ENCODE measurements around the gene EFTUD2. TPM values are rescaled to one million over a fixed set of nuclear protein-coding genes. Genes with fewer than 3 reads are reported as not detected.
A peak's percentile ranks its signal among the peaks of the same experiment; 100 is the strongest.

Gene EFTUD2
- total RNA-seq, 1 experiment from 2014 or later: 119 TPM

DNA sequence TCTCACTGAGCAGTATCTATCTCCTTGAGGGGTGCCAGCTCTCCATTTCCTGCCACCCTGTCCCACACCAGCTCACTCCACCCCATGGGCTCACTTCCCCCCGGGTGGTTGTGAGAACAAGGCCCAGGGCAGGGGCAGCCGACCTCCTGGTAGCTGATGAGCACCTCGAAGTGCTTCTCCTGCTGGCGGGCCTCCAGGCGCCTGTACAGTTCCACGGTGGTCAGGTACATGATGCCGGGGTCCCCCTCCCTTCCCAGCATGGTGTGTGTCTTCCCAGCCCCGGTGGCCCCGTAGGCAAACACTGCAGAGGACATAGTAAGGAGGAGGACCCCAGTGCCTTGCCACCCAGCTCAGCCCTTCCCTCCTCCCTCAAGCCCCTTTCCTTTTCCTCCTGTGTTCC, 35.9 kb upstream of the EFTUD2 start:
- no peak overlapping the region for H3K27ac Mint-ChIP-seq (ENCODE audit: low read depth, unreplicated experiment)
- no TSS peak for BruUV-seq (replicated peaks)
- TF ChIP-seq, protein P1, sequence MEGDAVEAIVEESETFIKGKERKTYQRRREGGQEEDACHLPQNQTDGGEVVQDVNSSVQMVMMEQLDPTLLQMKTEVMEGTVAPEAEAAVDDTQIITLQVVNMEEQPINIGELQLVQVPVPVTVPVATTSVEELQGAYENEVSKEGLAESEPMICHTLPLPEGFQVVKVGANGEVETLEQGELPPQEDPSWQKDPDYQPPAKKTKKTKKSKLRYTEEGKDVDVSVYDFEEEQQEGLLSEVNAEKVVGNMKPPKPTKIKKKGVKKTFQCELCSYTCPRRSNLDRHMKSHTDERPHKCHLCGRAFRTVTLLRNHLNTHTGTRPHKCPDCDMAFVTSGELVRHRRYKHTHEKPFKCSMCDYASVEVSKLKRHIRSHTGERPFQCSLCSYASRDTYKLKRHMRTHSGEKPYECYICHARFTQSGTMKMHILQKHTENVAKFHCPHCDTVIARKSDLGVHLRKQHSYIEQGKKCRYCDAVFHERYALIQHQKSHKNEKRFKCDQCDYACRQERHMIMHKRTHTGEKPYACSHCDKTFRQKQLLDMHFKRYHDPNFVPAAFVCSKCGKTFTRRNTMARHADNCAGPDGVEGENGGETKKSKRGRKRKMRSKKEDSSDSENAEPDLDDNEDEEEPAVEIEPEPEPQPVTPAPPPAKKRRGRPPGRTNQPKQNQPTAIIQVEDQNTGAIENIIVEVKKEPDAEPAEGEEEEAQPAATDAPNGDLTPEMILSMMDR (IDR thresholded peaks at IDR 0.05; ENCODE audit: unreplicated experiment): no peak
- no peak overlapping the region for H3K4me3 Mint-ChIP-seq (ENCODE audit: unreplicated experiment)
- intact Hi-C loops (cut with micrococcal nuclease): no loop called here
- no peaks in the 10 kb centered on the region for H3K36me3 Mint-ChIP-seq (ENCODE audit: insufficient read depth, unreplicated experiment)
- ChIA-PET CTCF (interaction anchor here (0.5 to 1.9 kb wide), 2 partner anchors 15 to 116 kb away, joined by 3 to 5 read pairs; partner anchors contain the start of gene DCAKD), POLR2A (no interaction called here)
- no peaks in the 10 kb centered on the region for H3K9me3 Mint-ChIP-seq (ENCODE audit: unreplicated experiment)
- H3K27me3 Mint-ChIP-seq (ENCODE audit: insufficient read depth, unreplicated experiment): no peaks in the 10 kb centered on the region
- no peak for DNase-seq (ENCODE audit: unreplicated experiment)
- H3K4me1 Mint-ChIP-seq (ENCODE audit: insufficient read depth, unreplicated experiment): peaks cover 3% of the 10 kb centered on the region

DNA sequence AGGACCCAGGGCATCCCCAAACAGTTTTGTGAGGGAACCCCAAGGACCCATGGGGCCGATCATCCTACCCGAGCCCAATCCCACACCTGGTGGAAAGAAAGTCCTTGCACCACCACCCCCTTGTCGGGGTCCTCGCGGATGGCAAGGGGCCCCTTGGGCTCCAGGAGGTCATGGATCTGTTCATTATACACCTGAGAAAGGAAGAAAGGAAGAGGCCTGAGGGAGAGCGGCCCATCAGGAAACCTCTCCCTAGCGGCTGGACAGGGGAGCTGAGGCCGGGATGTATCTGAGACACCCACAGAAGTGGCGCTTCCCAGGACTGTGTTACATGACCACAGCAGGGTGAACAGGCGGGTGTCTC, 35.5 kb upstream of the EFTUD2 start:
- Mint-ChIP-seq H3K4me3 (ENCODE audit: unreplicated experiment) (no peak overlapping the region), H3K36me3 (ENCODE audit: insufficient read depth, unreplicated experiment) (no peaks in the 10 kb centered on the region), H3K4me1 (ENCODE audit: insufficient read depth, unreplicated experiment) (no peaks in the 10 kb centered on the region), H3K9me3 (ENCODE audit: unreplicated experiment) (no peaks in the 10 kb centered on the region), H3K27me3 (ENCODE audit: insufficient read depth, unreplicated experiment) (no peaks in the 10 kb centered on the region), H3K27ac (ENCODE audit: low read depth, unreplicated experiment) (no peak overlapping the region)
- ChIA-PET POLR2A (no interaction called here), CTCF (interaction anchor here (0.5 to 1.9 kb wide), 2 partner anchors 15 to 116 kb away, joined by 3 to 5 read pairs; partner anchors contain the start of gene DCAKD)
- intact Hi-C loops (cut with micrococcal nuclease): no loop called here
- TF ChIP-seq, protein P1 (IDR thresholded peaks at IDR 0.05; ENCODE audit: unreplicated experiment): no peak
- BruUV-seq (replicated peaks): no TSS peak
- DNase-seq (ENCODE audit: unreplicated experiment): no peak

DNA sequence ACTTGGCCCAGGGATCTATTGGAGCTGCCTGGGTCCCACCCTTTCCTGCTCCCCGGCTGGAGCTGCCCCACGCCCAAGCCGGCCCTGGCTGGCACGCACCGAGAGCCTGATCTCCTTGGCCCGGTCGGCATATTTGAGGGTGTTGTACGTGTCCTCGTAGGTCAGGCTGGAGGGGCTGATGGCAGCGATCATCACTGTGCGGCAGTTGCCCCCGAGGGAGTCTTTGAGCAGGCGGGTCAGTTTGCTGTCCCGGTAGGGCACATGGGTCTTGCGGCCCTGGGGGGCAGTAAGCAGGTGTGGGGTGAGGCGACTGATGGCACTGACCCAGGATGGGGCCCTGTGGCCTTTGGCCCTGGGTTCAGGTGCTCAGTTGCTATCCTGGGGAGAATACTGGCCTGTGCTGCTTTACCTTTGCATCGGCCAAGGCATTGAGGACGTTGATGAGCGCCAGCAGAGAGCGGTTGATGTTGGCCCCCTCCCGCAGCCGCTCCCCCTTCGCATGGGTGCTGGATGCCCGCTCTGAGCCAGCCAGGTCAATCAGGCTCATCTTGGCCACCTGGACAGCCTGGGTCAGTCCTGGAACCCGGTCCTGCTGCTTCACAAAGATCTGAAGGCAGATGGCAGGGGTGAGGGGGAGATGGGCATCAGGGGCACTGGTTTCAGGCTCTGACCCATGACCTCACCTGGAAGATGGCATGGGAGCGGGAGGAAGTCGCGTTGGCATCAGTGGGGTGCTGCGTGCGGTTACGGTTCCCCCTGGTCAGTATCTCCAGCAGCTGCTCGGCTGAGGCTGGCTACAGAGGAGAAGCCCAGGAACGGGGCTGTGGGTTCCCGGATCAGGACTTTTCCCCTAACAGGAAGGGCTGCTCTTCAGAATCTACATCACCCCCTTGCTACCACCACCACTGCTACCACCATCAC, 34.8 kb upstream of the EFTUD2 start:
- Mint-ChIP-seq H3K9me3 (ENCODE audit: unreplicated experiment) (no peaks in the 10 kb centered on the region), H3K4me3 (ENCODE audit: unreplicated experiment) (no peak overlapping the region), H3K27me3 (ENCODE audit: insufficient read depth, unreplicated experiment) (no peaks in the 10 kb centered on the region), H3K4me1 (ENCODE audit: insufficient read depth, unreplicated experiment) (no peaks in the 10 kb centered on the region), H3K36me3 (ENCODE audit: insufficient read depth, unreplicated experiment) (no peaks in the 10 kb centered on the region), H3K27ac (ENCODE audit: low read depth, unreplicated experiment) (peak overlapping the region; percentile 63)
- TF ChIP-seq, protein P1 (IDR thresholded peaks at IDR 0.05; ENCODE audit: unreplicated experiment): no peak
- CTCF ChIA-PET: interaction anchor here (0.5 to 1.9 kb wide), 3 partner anchors 14 to 140 kb away, joined by 3 to 5 read pairs (median 3); partner anchors contain the start of gene DCAKD
- POLR2A ChIA-PET: no interaction called here
- DNase-seq (ENCODE audit: unreplicated experiment): no peak
- no TSS peak for BruUV-seq (replicated peaks)
- intact Hi-C loops (cut with micrococcal nuclease): no loop called here

DNA sequence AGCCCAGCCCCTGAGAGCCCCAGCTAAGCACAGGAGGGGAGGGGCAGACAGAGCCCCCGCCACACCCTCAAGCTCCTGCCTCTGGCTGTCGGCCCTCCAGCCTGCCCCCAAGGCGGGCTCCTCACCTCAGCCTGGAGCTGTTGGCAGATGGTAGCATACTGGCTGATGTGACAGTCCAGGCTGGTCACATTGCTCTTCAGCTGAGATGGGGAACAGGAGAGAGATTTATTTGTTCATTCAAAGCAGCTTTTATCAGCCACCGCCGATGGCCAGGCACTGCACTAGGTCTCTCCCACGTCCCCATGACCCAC, 33.5 kb upstream of the EFTUD2 start:
- intact Hi-C loops (cut with micrococcal nuclease): no loop called here
- TF ChIP-seq, protein P1 (IDR thresholded peaks at IDR 0.05; ENCODE audit: unreplicated experiment): no peak
- no peaks in the 10 kb centered on the region for H3K9me3 Mint-ChIP-seq (ENCODE audit: unreplicated experiment)
- ChIA-PET POLR2A (no interaction called here), CTCF (interaction anchor here (5.4 kb wide), 1 partner anchor 13 kb away, joined by 37 read pairs; no protein-coding TSS in a partner anchor)
- no peak overlapping the region for H3K4me3 Mint-ChIP-seq (ENCODE audit: unreplicated experiment)
- no peaks in the 10 kb centered on the region for H3K4me1 Mint-ChIP-seq (ENCODE audit: insufficient read depth, unreplicated experiment)
- peaks cover 6% of the 10 kb centered on the region for H3K36me3 Mint-ChIP-seq (ENCODE audit: insufficient read depth, unreplicated experiment)
- no peak for DNase-seq (ENCODE audit: unreplicated experiment)
- no peak overlapping the region for H3K27ac Mint-ChIP-seq (ENCODE audit: low read depth, unreplicated experiment)
- no TSS peak for BruUV-seq (replicated peaks)
- H3K27me3 Mint-ChIP-seq (ENCODE audit: insufficient read depth, unreplicated experiment): no peaks in the 10 kb centered on the region
